OCI-LY1 (cell line): ENCODE data around the gene TPD52L1.

Source experiments
- CTCF ChIP-seq: fragments of 200-600 bp; sonication (generic), shearing (Covaris generic); IDR thresholded peaks from 2 replicates; pipeline ENCODE4 v1.5.1; 2017; ENCODE audit warnings: mild to moderate bottlenecking, antibody characterized with exemption, low read length, moderate library complexity, mixed read lengths
- EZH2 ChIP-seq: fragments of 200-600 bp; sonication (generic), shearing (Covaris generic); IDR thresholded peaks from 2 replicates; pipeline ENCODE4 v1.8.0; 2017; ENCODE audit warnings: borderline replicate concordance, mixed run types, mild to moderate bottlenecking, antibody characterized with exemption, low read length, moderate library complexity, mixed read lengths

DNA sequence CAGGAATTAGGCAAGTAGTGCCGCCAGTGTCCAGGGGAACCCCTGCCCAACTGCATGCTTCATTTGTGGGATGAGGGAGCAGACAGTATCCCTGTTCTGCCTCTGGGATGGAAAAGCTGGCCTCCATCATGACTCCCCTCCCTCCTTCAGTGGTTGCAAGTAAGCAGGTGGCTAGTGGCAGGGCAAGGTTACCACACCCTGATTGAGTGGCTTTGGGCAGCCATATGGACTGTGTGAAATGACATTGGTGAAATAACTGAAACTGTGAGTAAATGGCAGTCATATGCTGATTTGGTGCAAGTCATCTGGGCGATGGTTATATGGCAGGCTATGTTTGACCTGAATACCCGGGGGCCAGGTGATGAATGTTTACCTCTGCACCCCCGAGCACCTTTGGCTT lies 115.2 kb downstream of the TPD52L1 start:
- TF ChIP-seq EZH2 (no peak), CTCF (no peak)
